Measurements from ENCODE around the gene PCDHB13. TPM values are rescaled to one million over a fixed set of nuclear protein-coding genes. Genes with fewer than 3 reads are reported as not detected.
"Not testable (repeated sequence)": the region's sequence is repeated elsewhere in the genome, so short reads cannot be mapped to it uniquely, and the experiment has no call there.

The PCDHB13 gene
- not detected for total RNA-seq

- H3K27me3 Mint-ChIP-seq: peaks cover 26% of the 10 kb centered on the region
- H3K36me3 Mint-ChIP-seq, DNase-seq, H3K27ac Mint-ChIP-seq, H3K4me1 Mint-ChIP-seq, CTCF ChIA-PET, H3K4me3 Mint-ChIP-seq, ATAC-seq: not testable (repeated sequence)
- peaks cover 17% of the 10 kb centered on the region for H3K9me3 Mint-ChIP-seq (ENCODE audit: low read depth)
These were observed at the start of gene PCDHB13 for GRCh38 chr5:141213656-141214339. PCDHB13 (plus strand) TSS chr5:141213919; CDS start chr5:141214124, 205 bp downstream.

GRCh38 chr5:141172381-141173204 lies 41.1 kb upstream of the PCDHB13 start, which contains the start of gene PCDHB7:
PCDHB7 (plus strand) TSS chr5:141172644; CDS start chr5:141172836, 192 bp downstream.
- H3K9me3 Mint-ChIP-seq (ENCODE audit: low read depth): peaks cover 9% of the 10 kb centered on the region
- no peaks in the 10 kb centered on the region for H3K4me1 Mint-ChIP-seq
- ATAC-seq: no peak
- H3K27ac Mint-ChIP-seq: no peak within 1 kb of the TSS
- peaks cover 5% of the 10 kb centered on the region for H3K27me3 Mint-ChIP-seq
- no peak for DNase-seq
- CTCF ChIA-PET: no interaction called here
- peaks cover 3% of the 10 kb centered on the region for H3K36me3 Mint-ChIP-seq
- no peak within 1 kb of the TSS for H3K4me3 Mint-ChIP-seq

GRCh38 chr5:141174291-141175104 lies 39.2 kb upstream of the PCDHB13 start:
- DNase-seq; CTCF ChIA-PET; H3K27ac Mint-ChIP-seq; H3K4me3 Mint-ChIP-seq; ATAC-seq; H3K36me3 Mint-ChIP-seq; H3K27me3 Mint-ChIP-seq; H3K4me1 Mint-ChIP-seq; H3K9me3 Mint-ChIP-seq (ENCODE audit: low read depth): not testable (repeated sequence)

GRCh38 chr5:141175933-141176332 lies 37.8 kb upstream of the PCDHB13 start:
- ATAC-seq: no peak
- peaks cover 9% of the 10 kb centered on the region for H3K9me3 Mint-ChIP-seq (ENCODE audit: low read depth)

GRCh38 chr5:141177577-141178191 lies 36.0 kb upstream of the PCDHB13 start, which contains the start of gene PCDHB8:
PCDHB8 (plus strand) TSS chr5:141177790; CDS start chr5:141178035, 245 bp downstream.
- CTCF ChIA-PET: interaction anchor here (0.8 to 1.1 kb wide), 3 partner anchors 189 to 336 kb away, joined by 3 read pairs; no protein-coding TSS in a partner anchor
- H3K36me3 Mint-ChIP-seq; H3K27ac Mint-ChIP-seq; H3K4me3 Mint-ChIP-seq; H3K4me1 Mint-ChIP-seq; H3K9me3 Mint-ChIP-seq (ENCODE audit: low read depth); DNase-seq; ATAC-seq: not testable (repeated sequence)
- H3K27me3 Mint-ChIP-seq: peaks cover 11% of the 10 kb centered on the region

More at GRCh38 chr5:141175933-141176332, 37.8 kb upstream of the PCDHB13 start:
- peaks cover 3% of the 10 kb centered on the region for H3K36me3 Mint-ChIP-seq
- no peaks in the 10 kb centered on the region for H3K4me1 Mint-ChIP-seq
- H3K27me3 Mint-ChIP-seq: peaks cover 5% of the 10 kb centered on the region
- no peak overlapping the region for H3K4me3 Mint-ChIP-seq
- CTCF ChIA-PET: no interaction called here
- H3K27ac Mint-ChIP-seq: no peak overlapping the region
- no peak for DNase-seq

- H3K36me3 Mint-ChIP-seq; H3K27ac Mint-ChIP-seq; H3K9me3 Mint-ChIP-seq (ENCODE audit: low read depth); H3K4me3 Mint-ChIP-seq; CTCF ChIA-PET; DNase-seq; ATAC-seq; H3K4me1 Mint-ChIP-seq: not testable (repeated sequence)
- peaks cover 11% of the 10 kb centered on the region for H3K27me3 Mint-ChIP-seq
These were observed 34.3 kb upstream of the PCDHB13 start for GRCh38 chr5:141179371-141179770.

GRCh38 chr5:141179876-141180275 lies 33.8 kb upstream of the PCDHB13 start:
- H3K9me3 Mint-ChIP-seq (ENCODE audit: low read depth); DNase-seq; H3K27ac Mint-ChIP-seq; H3K4me3 Mint-ChIP-seq; ATAC-seq; H3K36me3 Mint-ChIP-seq; H3K4me1 Mint-ChIP-seq; CTCF ChIA-PET: not testable (repeated sequence)
- peaks cover 13% of the 10 kb centered on the region for H3K27me3 Mint-ChIP-seq

- no peaks in the 10 kb centered on the region for H3K4me1 Mint-ChIP-seq
- peaks cover 6% of the 10 kb centered on the region for H3K9me3 Mint-ChIP-seq (ENCODE audit: low read depth)
- CTCF ChIA-PET: no interaction called here
- H3K27ac Mint-ChIP-seq: no peak overlapping the region
- no peak for ATAC-seq
- DNase-seq: no peak
- peaks cover 10% of the 10 kb centered on the region for H3K27me3 Mint-ChIP-seq
- no peak overlapping the region for H3K4me3 Mint-ChIP-seq
- no peaks in the 10 kb centered on the region for H3K36me3 Mint-ChIP-seq
These were observed 33.4 kb upstream of the PCDHB13 start for GRCh38 chr5:141180313-141180712.

GRCh38 chr5:141182248-141182647 lies 31.5 kb upstream of the PCDHB13 start, which contains the start of gene PCDHB16:
PCDHB16 (plus strand) TSS chr5:141182387; CDS start chr5:141182560, 173 bp downstream.
- DNase-seq: no peak
- no peak for ATAC-seq
- CTCF ChIA-PET: no interaction called here
- peaks cover 10% of the 10 kb centered on the region for H3K27me3 Mint-ChIP-seq
- no peaks in the 10 kb centered on the region for H3K36me3 Mint-ChIP-seq
- H3K27ac Mint-ChIP-seq: no peak within 1 kb of the TSS
- peaks cover 6% of the 10 kb centered on the region for H3K9me3 Mint-ChIP-seq (ENCODE audit: low read depth)
- H3K4me3 Mint-ChIP-seq: no peak within 1 kb of the TSS
- no peaks in the 10 kb centered on the region for H3K4me1 Mint-ChIP-seq

GRCh38 chr5:141184117-141184855 lies 29.4 kb upstream of the PCDHB13 start:
- H3K4me1 Mint-ChIP-seq; H3K36me3 Mint-ChIP-seq; ATAC-seq; DNase-seq; CTCF ChIA-PET; H3K27ac Mint-ChIP-seq; H3K4me3 Mint-ChIP-seq; H3K9me3 Mint-ChIP-seq (ENCODE audit: low read depth): not testable (repeated sequence)
- H3K27me3 Mint-ChIP-seq: peaks cover 13% of the 10 kb centered on the region

GRCh38 chr5:141186897-141187512 lies 26.7 kb upstream of the PCDHB13 start, which contains the start of gene PCDHB9:
PCDHB9 (plus strand) TSS chr5:141187161; CDS start chr5:141187319, 158 bp downstream.
- Mint-ChIP-seq H3K4me3 (no peak within 1 kb of the TSS), H3K27ac (no peak within 1 kb of the TSS), H3K4me1 (no peaks in the 10 kb centered on the region), H3K36me3 (peaks cover 2% of the 10 kb centered on the region), H3K27me3 (peaks cover 15% of the 10 kb centered on the region), H3K9me3 (ENCODE audit: low read depth) (peaks cover 11% of the 10 kb centered on the region)
- DNase-seq: no peak
- CTCF ChIA-PET: interaction anchor here (1.4 to 1.5 kb wide), 2 partner anchors 13 to 377 kb away, joined by 3 to 5 read pairs; no protein-coding TSS in a partner anchor
- no peak for ATAC-seq

GRCh38 chr5:141188682-141189081 lies 25.0 kb upstream of the PCDHB13 start:
- H3K27ac Mint-ChIP-seq; ATAC-seq; H3K27me3 Mint-ChIP-seq; CTCF ChIA-PET; H3K9me3 Mint-ChIP-seq (ENCODE audit: low read depth); H3K4me1 Mint-ChIP-seq; H3K36me3 Mint-ChIP-seq; DNase-seq; H3K4me3 Mint-ChIP-seq: not testable (repeated sequence)

Measured in activated CD8-positive, alpha-beta memory T cell treated with anti-CD3 and anti-CD28 coated beads, Interleukin-2, amount 10 ng/mL, durations not matched to agents 7 days and 5 days (primary cell).